GM21528 (cell line): ENCODE data around the gene EWSR1.
"Not testable (repeated sequence)": the region's sequence is repeated elsewhere in the genome, so short reads cannot be mapped to it uniquely, and the experiment has no call there.

Source experiments
- ATAC-seq: cut with Tn5 transposase; IDR thresholded peaks from one replicate; pipeline ENCODE4 v1.9.1; 2021; ENCODE audit warnings: mild to moderate bottlenecking, moderate library complexity; ENCODE audit not compliant: unreplicated experiment, low FRiP score

The EWSR1 gene

GRCh38 chr22:29267858-29268510 is at the start of gene EWSR1, which contains the start of gene RHBDD3:
Gene EWSR1, plus strand, starts transcription at chr22:29268268. Its CDS starts 69 bp downstream, at chr22:29268337.
Gene RHBDD3, minus strand, starts transcription at chr22:29267981. Its CDS starts 2,355 bp downstream, at chr22:29265626.
- ATAC-seq, result peak; percentile 76

GRCh38 chr22:29218758-29219408 is 49.2 kb upstream of the EWSR1 start:
- ATAC-seq, result no peak

GRCh38 chr22:29219409-29219782 is 48.7 kb upstream of the EWSR1 start:
- ATAC-seq, result not testable (repeated sequence)

- ATAC-seq, result no peak
Observed at GRCh38 chr22:29219881-29220670, 48.0 kb upstream of the EWSR1 start.

- ATAC-seq, result no peak
Observed at GRCh38 chr22:29224121-29224858, 43.8 kb upstream of the EWSR1 start.

- no peak for ATAC-seq
Observed at GRCh38 chr22:29224859-29225410, 43.1 kb upstream of the EWSR1 start.

- ATAC-seq, result no peak
Observed at GRCh38 chr22:29225422-29226090, 42.5 kb upstream of the EWSR1 start.

GRCh38 chr22:29226351-29226981 is 41.6 kb upstream of the EWSR1 start:
- no peak for ATAC-seq

- ATAC-seq, result no peak
Observed at GRCh38 chr22:29230972-29231875, 36.8 kb upstream of the EWSR1 start.

GRCh38 chr22:29231971-29232959 is 35.8 kb upstream of the EWSR1 start:
- ATAC-seq, result no peak

- ATAC-seq, result no peak
Observed at GRCh38 chr22:29233277-29233877, 34.7 kb upstream of the EWSR1 start.

- not testable (repeated sequence) for ATAC-seq
Observed at GRCh38 chr22:29240481-29240880, 27.6 kb upstream of the EWSR1 start.

GRCh38 chr22:29243874-29244446 is 24.1 kb upstream of the EWSR1 start:
- ATAC-seq, result no peak

- ATAC-seq, result no peak
Observed at GRCh38 chr22:29244785-29245625, 23.1 kb upstream of the EWSR1 start.

GRCh38 chr22:29245626-29246385 is 22.3 kb upstream of the EWSR1 start:
- ATAC-seq, result no peak
